H1 (cell line): ENCODE results near the gene ZNF426. TPM values are rescaled to one million over a fixed set of nuclear protein-coding genes. Genes with fewer than 3 reads are reported as not detected.

Experiments used
- CTCF ChIA-PET: fragments of 300-600 bp; sonication (Branson Sonifier 250); formaldehyde crosslinking; loops from one replicate; lab custom pipeline; 2021; ENCODE audit not compliant: partially characterized antibody; lab: Charles Lee
- POLR2A ChIA-PET: fragments of 300-600 bp; sonication (Branson Sonifier 250); formaldehyde crosslinking; loops from one replicate; lab custom pipeline; 2021; ENCODE audit warnings: inconsistent platforms; ENCODE audit not compliant: partially characterized antibody; lab: Charles Lee
- DNase-seq, 2 experiments: peaks; one replicate each; pipeline versions ENCODE4 v3.0.0 to v3.0.0-alpha.2; 2010 to 2022; ENCODE audit warnings: low spot score in 2 of 2, low read depth in 1 of 2, mixed read lengths in 1 of 2
- FAIRE-seq: peaks from 2 replicates; lab custom pipeline; 2011; peaks lifted over from hg19 to GRCh38; lab: Jason Lieb, UNC
- H2AFZ ChIP-seq: 2 replicates; pipeline ENCODE4 v1.8.1; 2012; ENCODE audit warnings: low read length, inconsistent platforms
- H2AK5ac ChIP-seq: 2 replicates; pipeline ENCODE4 v1.6.1; 2013; ENCODE audit warnings: low read depth, low read length
- H2BK120ac ChIP-seq: replicated peaks from 2 replicates; pipeline ENCODE3; 2013; ENCODE audit warnings: low read depth, low read length, inconsistent platforms
- H2BK12ac ChIP-seq: 2 replicates; pipeline ENCODE4 v1.6.1; 2013; ENCODE audit warnings: low read depth, low read length
- H2BK15ac ChIP-seq: 2 replicates; pipeline ENCODE4 v1.6.1; 2013; ENCODE audit warnings: low read length
- H2BK20ac ChIP-seq: 2 replicates; pipeline ENCODE4 v1.6.1; 2013; ENCODE audit warnings: low read length
- H2BK5ac ChIP-seq: 2 replicates; pipeline ENCODE4 v1.6.1; 2013; ENCODE audit warnings: low read depth, low read length
- H3K14ac ChIP-seq: 2 replicates; pipeline ENCODE4 v1.6.1; 2013; ENCODE audit warnings: inconsistent platforms; ENCODE audit not compliant: insufficient read length
- H3K18ac ChIP-seq: 2 replicates; pipeline ENCODE4 v1.6.1; 2013; ENCODE audit warnings: low read length; ENCODE audit errors: extremely low read depth
- H3K23ac ChIP-seq: 2 replicates; pipeline ENCODE4 v1.6.1; 2013; ENCODE audit warnings: inconsistent platforms; ENCODE audit not compliant: insufficient read length
- H3K23me2 ChIP-seq: 2 replicates; pipeline ENCODE4 v1.6.1; 2013; ENCODE audit warnings: low read depth, low read length
- H3K27ac ChIP-seq: 2 replicates; pipeline ENCODE4 v1.6.1; 2011; ENCODE audit warnings: low read depth, low read length, inconsistent platforms
- H3K27me3 ChIP-seq, 4 experiments: replicated peaks in 1 of 4; 1 replicate in 1 of 4; 2 replicates in 3 of 4; pipeline versions ENCODE4 v1.6.1 to v1.8.1; 2011 to 2013; ENCODE audit warnings: low read length in 3 of 4, mild to moderate bottlenecking in 3 of 4, inconsistent platforms in 2 of 4, mixed read lengths in 2 of 4, moderate library complexity in 1 of 4; ENCODE audit not compliant: control insufficient read depth in 3 of 4, insufficient read depth in 3 of 4; ENCODE audit errors: extremely low read depth in 1 of 4
- H3K36me3 ChIP-seq, 4 experiments: 2 replicates each; pipeline versions ENCODE4 v1.6.1 to v1.8.1; 2011 to 2013; ENCODE audit warnings: mild to moderate bottlenecking in 4 of 4, low read length in 3 of 4, moderate library complexity in 2 of 4, control low read depth in 1 of 4, inconsistent platforms in 1 of 4; ENCODE audit not compliant: insufficient read depth in 4 of 4, control insufficient read depth in 2 of 4
- H3K4ac ChIP-seq: replicated peaks from 2 replicates; pipeline ENCODE3; 2013; ENCODE audit warnings: low read length, low read depth, mixed read lengths, inconsistent platforms; ENCODE audit not compliant: insufficient read length
- H3K4me1 ChIP-seq, 4 experiments: replicated peaks in 1 of 4; 1 replicate in 1 of 4; 2 replicates in 3 of 4; pipeline versions ENCODE4 v1.6.1 to v1.8.1; 2011 to 2013; ENCODE audit warnings: low read length in 3 of 4, inconsistent platforms in 2 of 4, mixed read lengths in 1 of 4; ENCODE audit not compliant: insufficient read depth in 4 of 4, control insufficient read depth in 3 of 4
- H3K4me2 ChIP-seq, 2 experiments: 2 replicates each; pipeline versions ENCODE4 v1.6.1 to v1.8.1; 2011 to 2013; ENCODE audit warnings: low read depth in 2 of 2, low read length in 2 of 2, control low read depth in 1 of 2, inconsistent platforms in 1 of 2, mild to moderate bottlenecking in 1 of 2; ENCODE audit not compliant: insufficient read depth in 1 of 2
- H3K4me3 ChIP-seq, 4 experiments: fragments of 200-600, 300-600 bp in 1 of 4; sonication (generic), shearing (Covaris generic), sonication (Bioruptor Twin) in 1 of 4; 2 replicates each; pipeline versions ENCODE4 v1.5.1 to v1.8.1; 2011 to 2016; ENCODE audit warnings: low read length in 4 of 4, low read depth in 3 of 4, control low read depth in 2 of 4, inconsistent platforms in 2 of 4, mild to moderate bottlenecking in 2 of 4, mixed read lengths in 1 of 4, moderate library complexity in 1 of 4; ENCODE audit not compliant: insufficient read depth in 2 of 4; ENCODE audit errors: extremely low read depth in 1 of 4
- H3K56ac ChIP-seq: replicated peaks from 2 replicates; pipeline ENCODE3; 2013; ENCODE audit warnings: low read depth, mild to moderate bottlenecking, mixed read lengths, low read length, inconsistent platforms; ENCODE audit not compliant: insufficient read length
- H3K79me1 ChIP-seq: 2 replicates; pipeline ENCODE4 v1.6.1; 2013; ENCODE audit warnings: low read depth, low read length, control low read depth
- H3K79me2 ChIP-seq, 2 experiments: 2 replicates each; pipeline versions ENCODE4 v1.6.1 to v1.8.1; 2012 to 2013; ENCODE audit warnings: low read length in 2 of 2, mild to moderate bottlenecking in 2 of 2, inconsistent platforms in 1 of 2; ENCODE audit not compliant: insufficient read depth in 2 of 2, control insufficient read depth in 1 of 2
- H3K9ac ChIP-seq, 4 experiments: replicated peaks in 1 of 4; 1 replicate in 1 of 4; 2 replicates in 3 of 4; pipeline versions ENCODE4 v1.6.1 to v1.8.1; 2011 to 2013; ENCODE audit warnings: low read depth in 3 of 4, low read length in 3 of 4, control low read depth in 2 of 4, mild to moderate bottlenecking in 2 of 4, moderate library complexity in 2 of 4, inconsistent platforms in 1 of 4; ENCODE audit errors: extremely low read depth in 1 of 4
- H3K9me3 ChIP-seq, 2 experiments: 2 replicates each; pipeline versions ENCODE4 v1.6.1 to v1.8.1; 2012 to 2013; ENCODE audit warnings: mild to moderate bottlenecking in 2 of 2, moderate library complexity in 2 of 2, control low read depth in 1 of 2, inconsistent platforms in 1 of 2, low read depth in 1 of 2, low read length in 1 of 2, mixed read lengths in 1 of 2; ENCODE audit not compliant: insufficient read depth in 2 of 2
- H4K20me1 ChIP-seq, 2 experiments: replicated peaks in 1 of 2; 2 replicates each; pipeline versions ENCODE3 to v1.8.1; 2011 to 2013; ENCODE audit warnings: inconsistent platforms in 2 of 2, low read length in 2 of 2, mild to moderate bottlenecking in 1 of 2; ENCODE audit not compliant: insufficient read depth in 2 of 2, control insufficient read depth in 1 of 2
- H4K5ac ChIP-seq: 2 replicates; pipeline ENCODE4 v1.6.1; 2013; ENCODE audit warnings: low read length, low read depth, mixed read lengths, inconsistent platforms; ENCODE audit not compliant: insufficient read length
- H4K8ac ChIP-seq: 2 replicates; pipeline ENCODE4 v1.8.0; 2013; ENCODE audit warnings: mild to moderate bottlenecking, moderate library complexity, low read length, inconsistent platforms; ENCODE audit not compliant: insufficient read depth; ENCODE audit errors: extremely low read depth
- H4K91ac ChIP-seq: replicated peaks from 2 replicates; pipeline ENCODE3; 2013; ENCODE audit warnings: low read length, mixed read lengths, inconsistent platforms; ENCODE audit not compliant: insufficient read length
- CTBP2 ChIP-seq: IDR thresholded peaks from 2 replicates; pipeline ENCODE4 v1.7.0; 2011; ENCODE audit warnings: borderline replicate concordance, mild to moderate bottlenecking, moderate library complexity, mixed read lengths, low read length; ENCODE audit not compliant: insufficient read depth, insufficient read length
- EP300 ChIP-seq, 2 experiments: IDR thresholded peaks; 1 replicate in 1 of 2; 2 replicates in 1 of 2; pipeline ENCODE4 v1.6.1; 2011 to 2012; ENCODE audit warnings: low read depth in 2 of 2, low read length in 2 of 2, mild to moderate bottlenecking in 2 of 2, borderline replicate concordance in 1 of 2, inconsistent platforms in 1 of 2, moderate library complexity in 1 of 2
- EZH2 ChIP-seq: fragments of 200-600 bp; sonication (generic); IDR thresholded peaks from 2 replicates; pipeline ENCODE4 v1.7.1; 2012; ENCODE audit warnings: low read depth, mild to moderate bottlenecking, moderate library complexity, low read length, inconsistent platforms; ENCODE audit not compliant: severe bottlenecking
- JUND ChIP-seq: IDR thresholded peaks from 2 replicates; pipeline ENCODE4 v1.6.1; 2011; ENCODE audit warnings: mild to moderate bottlenecking, improper control_type of control experiment, low read length
- KDM4A ChIP-seq: IDR thresholded peaks from one replicate; pipeline ENCODE4 v1.7.1; 2012; ENCODE audit warnings: low read depth, mild to moderate bottlenecking, moderate library complexity, low read length, inconsistent platforms; ENCODE audit not compliant: severe bottlenecking
- NANOG ChIP-seq: IDR thresholded peaks from 2 replicates; pipeline ENCODE4 v1.6.1; 2011; ENCODE audit warnings: low read length, low read depth, mild to moderate bottlenecking, inconsistent platforms; ENCODE audit not compliant: insufficient read depth, poor library complexity, severe bottlenecking
- PHF8 ChIP-seq: fragments of 200-600 bp; sonication (generic); conservative IDR thresholded peaks from 2 replicates; pipeline ENCODE4 v1.7.1; 2012; ENCODE audit warnings: low read depth, mild to moderate bottlenecking, inconsistent platforms, low read length, moderate library complexity
- POLR2A ChIP-seq, 2 experiments: IDR thresholded peaks; 1 replicate in 1 of 2; 2 replicates in 1 of 2; pipeline ENCODE4 v1.6.1; 2011; ENCODE audit warnings: low read depth in 2 of 2, low read length in 2 of 2, mild to moderate bottlenecking in 2 of 2; ENCODE audit errors: control extremely low read depth in 1 of 2
- POU5F1 ChIP-seq: IDR thresholded peaks from 2 replicates; pipeline ENCODE4 v1.6.1; 2011; ENCODE audit warnings: low read depth, mild to moderate bottlenecking, low read length, moderate library complexity
- SP1 ChIP-seq: IDR thresholded peaks from 2 replicates; pipeline ENCODE4 v1.6.1; 2011; ENCODE audit warnings: low read depth, low read length
- SRF ChIP-seq: IDR thresholded peaks from 2 replicates; pipeline ENCODE4 v1.6.1; 2011; ENCODE audit warnings: mild to moderate bottlenecking, low read depth, low read length, moderate library complexity
- TAF1 ChIP-seq: IDR thresholded peaks from 2 replicates; pipeline ENCODE4 v1.6.1; 2011; ENCODE audit warnings: mild to moderate bottlenecking, low read depth, low read length
- WGBS, 2 experiments: shearing (Covaris generic) in 1 of 2; methylation state at CpG; one replicate each; pipeline versions ENCODE4 v1.1.6 to v1.1.7; 2013 to 2015; ENCODE audit warnings: low lambda C conversion rate in 2 of 2, mixed read lengths in 2 of 2, inconsistent platforms in 1 of 2, low coverage in 1 of 2, missing lambda C conversion rate in 1 of 2; ENCODE audit not compliant: insufficient replicate concordance in 2 of 2, insufficient coverage in 1 of 2, insufficient read length in 1 of 2; ENCODE audit errors: extremely low coverage in 1 of 2, missing lambda C conversion rate in 1 of 2; 5-methylcytosine and 5-hydroxymethylcytosine counted together
- polyA plus RNA-seq, 7 experiments: library from polyadenylated mRNA; depleted of rRNA in 3 of 7; stranded (reverse) in 5 of 7; unstranded in 2 of 7; fragments of >200 nt in 5 of 7; fragments of 200-250 nt in 2 of 7; gene quantifications; 1 replicate in 5 of 7; 2 replicates in 1 of 7; 4 replicates in 1 of 7; pipeline versions ENCODE4 v1.2.1 to v1.2.3, GENCODE V29; 2011 to 2013; ENCODE audit warnings: missing spikeins in 2 of 7, mixed read lengths in 2 of 7
- total RNA-seq: library from RNA; stranded (reverse); fragmentation: NEBNext Ultra II Directional; extraction: Animal tissue kit (Norgen Biotek cat#: 25700); gene quantifications from 2 replicates; pipeline ENCODE4 v1.2.1, GENCODE V29; 2021
- TF ChIP-seq, protein P1 (sequence below): IDR thresholded peaks from 2 replicates; pipeline ENCODE4 v1.6.1; 2011; ENCODE audit warnings: low read length, improper control_type of control experiment

ZNF426 gene
- total and polyA plus RNA-seq, 2 of the 8 experiments (the other 6 are each of a cell fraction or from before 2014, with no cell fraction given), result 3.6 to 27.9 TPM

DNA sequence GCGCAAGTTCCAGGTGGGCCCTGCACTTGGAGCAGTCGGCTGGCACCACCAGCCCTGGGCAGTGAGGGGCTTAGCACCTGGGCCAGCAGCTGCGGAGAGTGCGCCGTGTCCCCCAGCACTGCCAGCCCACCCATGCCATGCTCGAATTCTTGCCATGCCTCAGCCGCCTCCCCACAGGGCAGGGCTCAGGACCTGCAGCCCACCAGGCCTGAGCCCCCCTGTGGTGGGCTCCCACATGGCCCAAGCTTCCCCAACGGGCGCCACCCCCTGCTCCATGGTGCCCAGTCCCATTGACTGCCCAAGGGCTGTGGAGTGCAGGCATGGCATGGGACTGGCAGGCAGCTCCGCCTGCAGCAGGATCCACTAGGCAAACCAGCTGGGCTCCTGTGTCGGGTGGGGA is 9.4 kb upstream of the ZNF426 start:
- Histone ChIP-seq H4K20me1 (no peaks in the 10 kb centered on the region), H3K79me2 (no peaks in the 10 kb centered on the region), H3K9ac (no peak overlapping the region), H3K36me3 (no peaks in the 10 kb centered on the region), H3K4me3 (no peak overlapping the region), H3K27me3 (no peaks in the 10 kb centered on the region), H4K91ac (no peak overlapping the region), H3K23ac (no peak overlapping the region), H3K4ac (no peak overlapping the region), H4K8ac (no peak overlapping the region), H4K5ac (no peak overlapping the region), H3K14ac (no peak overlapping the region), H2BK12ac (no peak overlapping the region), H3K23me2 (no peaks in the 10 kb centered on the region; the same call in 1 of the 2 replicates), H2BK15ac (no peak overlapping the region), H2AK5ac (no peak overlapping the region), H3K4me1 (no peaks in the 10 kb centered on the region), H3K9me3 (peaks cover 29 to 45% of the 10 kb centered on the region in 2 experiments), H3K18ac (no peak overlapping the region), H3K79me1 (no peaks in the 10 kb centered on the region), H2BK120ac (no peak overlapping the region), H2AFZ (no peak overlapping the region), H2BK5ac (no peak overlapping the region), H2BK20ac (no peak overlapping the region), H3K27ac (no peak overlapping the region), H3K56ac (no peak overlapping the region), H3K4me2 (no peak overlapping the region)
- no peak for FAIRE-seq
- 81% methylated on average over 8 of the region's 11 CpGs; no CpG with 5 or more reads in 1 of the 2 experiments for WGBS, 2 experiments
- no peak for DNase-seq
- POLR2A ChIA-PET, result no interaction called here
- CTCF ChIA-PET, result interaction anchor here (0.7 to 1.6 kb wide), 5 partner anchors 9 to 220 kb away, joined by 3 read pairs; partner anchors contain the start of gene ZNF121
- TF ChIP-seq, protein P1, sequence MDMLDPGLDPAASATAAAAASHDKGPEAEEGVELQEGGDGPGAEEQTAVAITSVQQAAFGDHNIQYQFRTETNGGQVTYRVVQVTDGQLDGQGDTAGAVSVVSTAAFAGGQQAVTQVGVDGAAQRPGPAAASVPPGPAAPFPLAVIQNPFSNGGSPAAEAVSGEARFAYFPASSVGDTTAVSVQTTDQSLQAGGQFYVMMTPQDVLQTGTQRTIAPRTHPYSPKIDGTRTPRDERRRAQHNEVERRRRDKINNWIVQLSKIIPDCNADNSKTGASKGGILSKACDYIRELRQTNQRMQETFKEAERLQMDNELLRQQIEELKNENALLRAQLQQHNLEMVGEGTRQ, result no peak
- TF ChIP-seq PHF8 (no peak), POLR2A (IDR thresholded peaks at IDR 0.05; ENCODE audit: control extremely low read depth in 1 of 2, low read depth in 2 of 2, low read length in 2 of 2) (no peak), POU5F1 (no peak), TAF1 (no peak), SRF (no peak), JUND (no peak), KDM4A (no peak), CTBP2 (no peak), EZH2 (no peak), EP300 (IDR thresholded peaks at IDR 0.05; ENCODE audit: borderline replicate concordance in 1 of 2, low read depth in 2 of 2, low read length in 2 of 2) (no peak), NANOG (no peak), SP1 (no peak)
